Osteoblast (primary cell): ENCODE data around the gene CD33. TPM values are rescaled to one million over a fixed set of nuclear protein-coding genes. Genes with fewer than 3 reads are reported as not detected.

Experiments used
- DNase-seq: peaks from one replicate; pipeline ENCODE4 v3.0.0; 2011; ENCODE audit warnings: low spot score, mixed read lengths; ENCODE audit not compliant: insufficient read length; ENCODE audit errors: missing footprints
- H2AFZ ChIP-seq: 2 replicates; pipeline ENCODE4 v1.6.0; 2011; ENCODE audit warnings: mild to moderate bottlenecking, low read length
- H3K27ac ChIP-seq: 2 replicates; pipeline ENCODE4 v1.5.1; 2011; ENCODE audit warnings: mild to moderate bottlenecking, low read depth, low read length, moderate library complexity
- H3K27me3 ChIP-seq: 2 replicates; pipeline ENCODE4 v1.6.0; 2012; ENCODE audit warnings: mild to moderate bottlenecking, control low read depth, inconsistent platforms, low read length, moderate library complexity; ENCODE audit not compliant: insufficient read depth
- H3K36me3 ChIP-seq: 2 replicates; pipeline ENCODE4 v1.5.1; 2011; ENCODE audit warnings: mild to moderate bottlenecking, low read length, control low read depth, moderate library complexity; ENCODE audit not compliant: insufficient read depth
- H3K4me1 ChIP-seq: 2 replicates; pipeline ENCODE4 v1.5.1; 2011; ENCODE audit warnings: mild to moderate bottlenecking, low read length, control low read depth, moderate library complexity; ENCODE audit not compliant: insufficient read depth
- H3K4me2 ChIP-seq: 2 replicates; pipeline ENCODE4 v1.6.0; 2011; ENCODE audit warnings: mild to moderate bottlenecking, low read length; ENCODE audit not compliant: insufficient read depth
- H3K4me3 ChIP-seq: fragments of 200-600 bp; sonication (generic); 3 replicates; pipeline ENCODE4 v1.5.1; 2012; ENCODE audit warnings: mild to moderate bottlenecking, low read length, inconsistent platforms; ENCODE audit not compliant: insufficient read depth
- H3K79me2 ChIP-seq: 2 replicates; pipeline ENCODE4 v1.6.0; 2012; ENCODE audit warnings: mild to moderate bottlenecking, low read length, control low read depth, inconsistent platforms; ENCODE audit not compliant: insufficient read depth
- H3K9me3 ChIP-seq: 2 replicates; pipeline ENCODE4 v1.5.1; 2011; ENCODE audit warnings: low read depth, low read length, control low read depth
- H4K20me1 ChIP-seq: 2 replicates; pipeline ENCODE4 v1.6.0; 2012; ENCODE audit warnings: mild to moderate bottlenecking, low read length, control low read depth; ENCODE audit not compliant: insufficient read depth
- small RNA-seq: library from RNA; depleted of rRNA; stranded (forward); fragments of <200 nt; gene quantifications from one replicate; pipeline ENCODE3, GENCODE V24; 2012
- total RNA-seq: library from RNA; depleted of rRNA; stranded (reverse); fragments of >200 nt; gene quantifications from 2 replicates; pipeline ENCODE4 v1.2.3, GENCODE V29; 2012
- TF ChIP-seq, protein P1 (sequence below): IDR thresholded peaks from 2 replicates; pipeline ENCODE4 v1.5.1; 2011; ENCODE audit warnings: mild to moderate bottlenecking, low read depth, low read length, moderate library complexity; ENCODE audit errors: extremely low read depth

Gene CD33
- total RNA-seq, 1 donor: not detected

DNA sequence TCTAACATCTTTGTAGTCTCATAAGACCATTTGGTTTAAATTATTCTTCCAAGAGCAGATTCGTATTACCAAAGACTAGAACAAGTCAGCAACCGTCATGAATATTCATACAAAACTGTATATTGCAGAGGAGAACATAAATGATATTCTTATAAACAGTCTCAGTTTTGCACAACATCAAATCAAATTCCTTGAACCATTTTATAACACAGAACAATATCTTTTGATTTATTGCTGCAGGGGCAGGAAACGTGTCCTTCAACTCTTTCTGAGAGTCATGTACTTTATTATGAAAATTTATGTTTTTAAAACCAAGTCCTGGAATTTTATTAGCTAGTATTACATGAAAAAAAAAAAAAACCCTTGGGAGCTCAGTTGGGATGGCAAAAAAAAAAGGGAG, 52.2 kb downstream of the CD33 start:
- Histone ChIP-seq H3K27ac (no peak overlapping the region), H3K36me3 (no peaks in the 10 kb centered on the region), H2AFZ (no peak overlapping the region), H3K4me3 (no peak overlapping the region), H3K27me3 (no peaks in the 10 kb centered on the region), H3K79me2 (no peaks in the 10 kb centered on the region), H3K4me2 (no peak overlapping the region), H3K4me1 (no peaks in the 10 kb centered on the region), H3K9me3 (no peaks in the 10 kb centered on the region), H4K20me1 (no peaks in the 10 kb centered on the region)
- no peak for DNase-seq
- TF ChIP-seq, protein P1, sequence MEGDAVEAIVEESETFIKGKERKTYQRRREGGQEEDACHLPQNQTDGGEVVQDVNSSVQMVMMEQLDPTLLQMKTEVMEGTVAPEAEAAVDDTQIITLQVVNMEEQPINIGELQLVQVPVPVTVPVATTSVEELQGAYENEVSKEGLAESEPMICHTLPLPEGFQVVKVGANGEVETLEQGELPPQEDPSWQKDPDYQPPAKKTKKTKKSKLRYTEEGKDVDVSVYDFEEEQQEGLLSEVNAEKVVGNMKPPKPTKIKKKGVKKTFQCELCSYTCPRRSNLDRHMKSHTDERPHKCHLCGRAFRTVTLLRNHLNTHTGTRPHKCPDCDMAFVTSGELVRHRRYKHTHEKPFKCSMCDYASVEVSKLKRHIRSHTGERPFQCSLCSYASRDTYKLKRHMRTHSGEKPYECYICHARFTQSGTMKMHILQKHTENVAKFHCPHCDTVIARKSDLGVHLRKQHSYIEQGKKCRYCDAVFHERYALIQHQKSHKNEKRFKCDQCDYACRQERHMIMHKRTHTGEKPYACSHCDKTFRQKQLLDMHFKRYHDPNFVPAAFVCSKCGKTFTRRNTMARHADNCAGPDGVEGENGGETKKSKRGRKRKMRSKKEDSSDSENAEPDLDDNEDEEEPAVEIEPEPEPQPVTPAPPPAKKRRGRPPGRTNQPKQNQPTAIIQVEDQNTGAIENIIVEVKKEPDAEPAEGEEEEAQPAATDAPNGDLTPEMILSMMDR: no peak

DNA sequence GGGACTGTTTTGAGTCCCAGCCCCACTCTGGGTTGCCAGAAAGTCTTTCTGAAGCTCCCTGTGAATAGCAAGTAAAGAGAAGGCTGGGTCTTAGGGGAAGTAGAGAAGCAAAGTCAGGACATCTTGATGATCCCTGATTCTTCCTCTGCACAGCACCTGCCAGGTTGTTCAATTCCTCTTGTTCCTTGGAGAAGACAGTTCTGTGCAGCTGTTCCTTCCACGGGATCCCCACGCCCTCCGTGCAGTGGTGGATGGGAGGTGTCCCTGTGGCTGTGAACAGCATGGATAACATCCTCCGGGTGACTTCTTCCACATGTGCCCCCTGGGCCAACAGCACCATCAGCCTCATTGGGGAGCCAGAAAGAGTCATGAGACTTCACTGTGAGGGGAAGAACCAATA, 57.5 kb downstream of the CD33 start:
- Histone ChIP-seq H4K20me1 (no peaks in the 10 kb centered on the region), H3K36me3 (no peaks in the 10 kb centered on the region), H3K4me3 (no peak overlapping the region), H3K79me2 (no peaks in the 10 kb centered on the region), H3K27me3 (no peaks in the 10 kb centered on the region), H3K4me1 (no peaks in the 10 kb centered on the region), H2AFZ (no peak overlapping the region), H3K9me3 (no peaks in the 10 kb centered on the region), H3K4me2 (no peak overlapping the region), H3K27ac (no peak overlapping the region)
- no peak for DNase-seq
- TF ChIP-seq, protein P1: no peak

DNA sequence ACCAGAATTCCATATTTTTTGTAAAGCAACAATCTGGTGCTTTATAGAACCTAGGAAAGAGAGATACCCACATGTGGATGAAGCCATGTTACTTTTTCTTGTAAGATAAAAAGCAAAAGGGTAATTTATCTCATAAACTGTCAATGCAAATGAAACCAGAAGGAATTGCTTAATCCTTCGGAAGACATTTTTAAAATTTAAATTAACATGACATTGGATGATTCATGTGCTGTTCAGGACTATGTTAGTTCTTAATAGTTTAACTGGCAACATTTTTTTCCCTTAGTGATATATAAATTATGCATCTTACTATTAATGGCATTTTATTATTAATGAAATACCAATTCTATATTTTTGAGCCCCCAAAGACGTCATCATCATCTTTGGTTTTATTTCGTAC, 60.8 kb downstream of the CD33 start:
- Histone ChIP-seq H3K27ac (no peak overlapping the region), H3K27me3 (no peaks in the 10 kb centered on the region), H3K4me3 (no peak overlapping the region), H3K9me3 (no peaks in the 10 kb centered on the region), H3K79me2 (no peaks in the 10 kb centered on the region), H2AFZ (no peak overlapping the region), H3K36me3 (no peaks in the 10 kb centered on the region), H4K20me1 (no peaks in the 10 kb centered on the region), H3K4me2 (no peak overlapping the region), H3K4me1 (no peaks in the 10 kb centered on the region)
- TF ChIP-seq, protein P1: no peak
- no peak for DNase-seq

Small RNAs within 50 kb of the gene (small RNA-seq; reads per million reads assigned to genes)
- not detected for gene MIR8074

Other genes starting within 250 kb of the CD33 start
- not detected in 2 replicates for gene KLK7, start 241.2 kb upstream of the CD33 start, total RNA-seq
- gene KLK8, start 223.5 kb upstream of the CD33 start, total RNA-seq: not detected in 2 replicates
- gene KLK10, start 205.4 kb upstream of the CD33 start, total RNA-seq: not detected in 2 replicates
- gene KLK11, start 198.5 kb upstream of the CD33 start, total RNA-seq: not detected in 2 replicates
- not detected in 2 replicates for gene KLK12, start 190.1 kb upstream of the CD33 start, total RNA-seq
- not detected in 2 replicates for gene KLK13, start 160.0 kb upstream of the CD33 start, total RNA-seq
- gene KLK14, start 142.2 kb upstream of the CD33 start, total RNA-seq: not detected in 2 replicates
- 4.1 and 4.3 TPM in 2 replicates for gene CTU1, start 116.7 kb upstream of the CD33 start, total RNA-seq
- under 0.01 TPM in 1 of 2 replicates, not detected in the other for gene SIGLEC9, start 100.2 kb upstream of the CD33 start, total RNA-seq
- gene SIGLEC7, start 82.8 kb upstream of the CD33 start, total RNA-seq: not detected in 2 replicates
- gene SIGLECL1, start 26.0 kb downstream of the CD33 start, total RNA-seq: not detected in 2 replicates
- gene IGLON5, start 86.6 kb downstream of the CD33 start, total RNA-seq: not detected in 2 replicates
- 0.72 and 0.88 TPM in 2 replicates for gene VSIG10L, start 117.1 kb downstream of the CD33 start, total RNA-seq
- 68.4 and 84.3 TPM in 2 replicates for gene ETFB, start 141.3 kb downstream of the CD33 start, total RNA-seq
- not detected in 2 replicates for gene CLDND2, start 143.9 kb downstream of the CD33 start, total RNA-seq
- gene NKG7, start 147.6 kb downstream of the CD33 start, total RNA-seq: not detected in 2 replicates
- not detected in 2 replicates for gene LIM2, start 162.9 kb downstream of the CD33 start, total RNA-seq
- not detected in 2 replicates for gene C19orf84, start 165.5 kb downstream of the CD33 start, total RNA-seq
- gene SIGLEC10, start 192.6 kb downstream of the CD33 start, total RNA-seq: not detected in 2 replicates
- not detected in 2 replicates for gene SIGLEC8, start 233.4 kb downstream of the CD33 start, total RNA-seq